ENCODE results near the gene DPYSL4.

The DPYSL4 gene

GRCh38 chr10:132178672-132179545 lies 7.8 kb upstream of the DPYSL4 start:
- DNase-seq (ENCODE audit: low read depth in 2 of 2): no peak

- no peak for DNase-seq (ENCODE audit: low read depth in 2 of 2)
Observed at GRCh38 chr10:132179551-132180392, 7.0 kb upstream of the DPYSL4 start.

- no peak for DNase-seq (ENCODE audit: low read depth in 2 of 2)
Observed at GRCh38 chr10:132180736-132181135, 6.0 kb upstream of the DPYSL4 start.

DNA sequence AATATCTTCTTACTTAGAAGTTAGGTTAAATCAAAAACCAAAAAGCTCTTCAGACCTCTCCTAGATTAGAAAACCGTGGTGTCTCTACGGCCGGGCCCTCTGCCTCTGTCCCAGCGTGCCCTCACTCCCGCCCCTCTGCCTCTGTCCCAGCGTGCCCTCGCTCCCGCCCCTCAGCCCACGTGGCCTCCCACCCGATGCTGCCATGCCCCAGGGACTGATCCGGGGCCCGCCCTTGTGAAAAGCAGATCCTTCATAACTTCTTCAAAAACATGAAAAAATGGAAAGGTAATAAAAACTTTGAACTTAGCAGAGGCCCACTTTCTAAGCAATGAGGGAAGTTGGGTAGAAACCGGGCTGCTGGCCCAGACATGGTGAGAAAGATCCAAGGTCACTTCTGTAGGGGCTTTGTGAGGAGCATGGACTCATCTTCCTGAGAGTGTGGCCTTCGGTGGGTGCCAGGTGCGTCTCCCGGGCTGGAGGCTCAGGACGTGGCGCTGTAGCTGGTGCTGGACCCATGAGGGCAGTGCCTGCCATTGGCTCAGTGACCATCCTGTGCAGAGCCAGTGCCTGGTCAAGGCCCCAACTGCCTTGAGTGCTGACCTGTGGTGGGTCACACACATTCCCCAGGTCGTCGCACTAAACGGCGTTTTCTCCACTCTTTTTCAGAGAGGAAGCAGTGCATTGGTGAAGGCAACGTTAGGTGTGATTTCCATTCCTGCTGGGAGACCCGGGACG lies 4.9 kb upstream of the DPYSL4 start:
- no peak for DNase-seq (ENCODE audit: low read depth in 2 of 2)

- DNase-seq (ENCODE audit: low read depth in 2 of 2): no peak
Observed at GRCh38 chr10:132182591-132182990, 4.2 kb upstream of the DPYSL4 start.

DNA sequence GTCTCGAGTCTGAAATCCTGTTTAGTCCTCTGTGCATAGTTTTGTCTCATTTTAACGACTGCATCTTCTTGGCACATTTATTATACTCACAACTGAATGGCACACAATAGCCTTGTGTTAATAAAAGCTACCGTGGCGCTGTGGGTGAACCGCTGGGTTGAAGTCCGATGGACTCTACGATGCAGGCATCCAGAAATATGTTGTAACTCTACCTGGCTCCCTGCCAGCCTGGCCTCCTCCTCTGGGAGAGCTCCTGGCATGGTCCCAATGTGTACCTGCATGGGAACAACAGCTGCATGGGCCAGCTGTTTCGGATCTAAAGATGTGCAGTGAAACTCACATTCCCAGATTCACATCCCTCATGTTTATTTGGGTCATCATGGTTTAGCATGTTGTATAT lies 3.7 kb upstream of the DPYSL4 start:
- no peak for DNase-seq (ENCODE audit: low read depth in 2 of 2)

- DNase-seq (ENCODE audit: low read depth in 2 of 2): no peak
Observed at GRCh38 chr10:132184816-132185593, 1.7 kb upstream of the DPYSL4 start.

DNA sequence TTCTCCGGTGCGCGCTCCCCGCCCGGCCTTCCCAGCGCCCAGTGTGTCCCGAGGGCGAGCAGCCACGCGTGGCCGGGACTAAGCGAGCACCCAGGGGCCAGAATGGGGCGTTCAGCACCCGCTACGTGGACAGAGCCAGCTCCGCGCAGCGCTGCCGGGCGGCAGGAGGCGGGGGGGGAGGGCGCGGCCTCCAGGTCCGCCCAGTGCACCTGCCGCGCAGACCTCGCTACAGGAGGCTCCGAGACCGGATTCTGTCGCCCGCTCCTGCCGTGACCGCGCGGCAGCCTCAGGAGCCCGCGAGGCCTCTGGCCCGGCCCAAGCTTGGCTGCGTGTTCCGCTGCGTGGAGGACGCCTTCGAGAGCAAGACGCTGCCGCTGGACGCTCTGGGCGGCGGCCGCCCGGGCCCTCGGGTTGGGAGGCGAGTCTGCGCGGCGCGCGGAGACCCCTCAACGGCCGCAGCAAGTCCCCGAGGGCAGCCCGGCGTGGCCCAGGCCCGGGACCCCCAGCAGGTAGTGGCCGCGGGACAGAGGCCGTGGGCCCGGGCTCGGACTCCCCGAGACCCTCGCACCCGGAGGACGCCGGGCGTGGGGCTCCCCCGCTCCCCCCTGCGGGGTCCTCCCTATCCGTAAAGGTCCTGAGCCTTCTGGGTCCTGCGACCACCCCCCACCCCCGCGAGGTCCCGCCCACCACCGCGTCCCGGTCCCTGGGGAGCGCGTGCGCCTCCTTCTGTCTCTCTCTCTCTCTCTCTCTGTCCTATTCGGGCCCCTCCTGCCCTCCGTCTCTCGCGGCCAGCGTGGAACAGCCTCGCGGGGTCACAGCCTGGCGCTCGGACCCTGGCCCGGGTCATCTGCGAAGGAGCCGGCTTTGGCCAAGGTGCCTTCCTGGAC lies 904 bp upstream of the DPYSL4 start:
- peak in 1 of 2 donors; percentile 23 for DNase-seq (ENCODE audit: low read depth in 2 of 2)

DNA sequence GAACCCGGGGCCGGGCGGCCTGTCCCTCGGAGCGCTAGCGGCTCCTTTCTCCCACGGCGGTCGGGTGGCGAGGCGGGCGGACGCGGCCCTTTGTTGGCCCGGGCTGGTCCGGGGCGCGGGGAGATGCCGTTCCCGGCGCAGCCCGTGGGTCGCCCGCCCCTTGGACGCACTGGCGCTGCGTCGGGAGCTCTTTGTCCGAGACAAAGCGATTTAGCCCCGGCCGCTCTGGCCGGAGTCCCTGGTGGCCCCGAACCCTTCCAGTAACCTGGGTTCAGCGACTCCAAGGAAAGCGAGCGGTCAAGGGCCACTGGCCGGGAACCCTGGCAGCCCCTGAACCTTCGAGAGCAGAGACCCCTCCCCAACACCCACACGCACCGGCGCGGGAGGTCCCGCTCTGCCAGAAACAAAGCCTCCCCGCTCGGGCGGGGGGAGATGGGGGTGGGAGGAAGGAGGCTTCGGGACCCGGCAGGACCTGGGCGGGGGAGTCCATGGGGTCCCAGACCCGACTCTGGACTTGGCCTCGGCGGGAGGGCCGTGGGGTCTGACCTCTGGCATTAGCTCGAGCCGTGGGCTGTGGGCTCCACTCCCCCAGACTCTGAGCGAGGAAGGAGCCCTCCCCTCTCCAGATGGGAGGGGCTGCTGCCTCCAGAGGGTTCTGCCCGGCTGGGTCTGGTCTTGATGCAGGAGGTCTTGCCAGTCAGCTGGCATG lies 836 bp downstream of the DPYSL4 start:
- no peak for DNase-seq (ENCODE audit: low read depth in 2 of 2)

GRCh38 chr10:132188331-132188730 lies 1.6 kb downstream of the DPYSL4 start:
- DNase-seq (ENCODE audit: low read depth in 2 of 2): no peak

- DNase-seq (ENCODE audit: low read depth in 2 of 2): no peak
Observed at GRCh38 chr10:132189016-132189415, 2.3 kb downstream of the DPYSL4 start.

GRCh38 chr10:132189810-132190422 lies 3.2 kb downstream of the DPYSL4 start:
- DNase-seq (ENCODE audit: low read depth in 2 of 2): no peak

- DNase-seq (ENCODE audit: low read depth in 2 of 2): no peak
Observed at GRCh38 chr10:132192076-132192975, 5.6 kb downstream of the DPYSL4 start.

- no peak for DNase-seq (ENCODE audit: low read depth in 2 of 2)
Observed at GRCh38 chr10:132192991-132193665, 6.4 kb downstream of the DPYSL4 start.

DNA sequence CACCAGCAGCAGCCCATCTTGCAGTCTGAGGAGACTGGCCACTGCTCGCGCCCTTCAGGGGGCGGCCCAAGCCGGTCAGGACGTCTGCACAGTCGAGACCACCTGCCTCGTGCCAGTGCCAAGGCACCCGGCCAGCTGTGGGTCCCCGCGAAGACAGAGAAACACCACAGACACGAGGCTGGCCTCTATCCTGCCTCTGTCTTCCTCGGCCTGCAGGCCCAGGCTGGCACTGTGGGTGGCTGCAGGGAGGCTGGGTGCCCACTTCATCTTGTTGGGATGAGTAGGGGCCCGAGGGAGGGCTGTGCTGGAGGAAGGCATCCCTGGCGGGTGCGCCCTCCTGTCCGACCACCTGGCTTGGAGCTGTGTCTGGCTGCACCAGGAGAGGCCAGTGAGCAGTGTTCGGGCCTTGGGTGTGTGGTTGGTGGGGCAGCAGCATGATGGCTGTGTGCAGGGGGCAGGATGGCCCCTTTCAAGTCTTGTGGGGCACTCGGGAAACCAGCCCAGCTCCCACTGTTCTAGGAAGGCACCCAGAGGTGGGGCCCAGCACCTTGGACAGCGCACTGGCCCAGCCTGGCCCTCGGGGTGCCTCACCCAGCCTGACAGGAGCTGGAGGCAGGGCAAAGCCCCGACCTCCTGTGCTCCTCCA lies 7.3 kb downstream of the DPYSL4 start:
- DNase-seq (ENCODE audit: low read depth in 2 of 2): no peak

DNA sequence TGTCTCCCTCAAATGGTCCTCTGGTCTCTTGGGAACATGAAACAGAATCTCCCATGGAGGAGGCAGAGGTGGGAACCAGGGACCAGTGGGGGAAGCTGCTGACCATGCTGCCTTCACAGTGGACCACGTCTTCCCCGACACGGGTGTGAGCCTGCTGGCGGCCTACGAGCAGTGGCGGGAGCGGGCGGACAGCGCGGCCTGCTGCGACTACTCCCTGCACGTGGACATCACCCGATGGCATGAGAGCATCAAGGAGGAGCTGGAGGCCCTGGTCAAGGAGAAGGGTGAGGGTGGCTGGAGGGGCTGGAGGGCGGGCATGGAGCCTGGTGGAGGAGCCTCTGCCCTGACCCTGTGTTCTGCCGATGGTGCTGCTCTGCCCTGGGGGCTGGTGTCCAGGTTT lies 8.0 kb downstream of the DPYSL4 start:
- no peak for DNase-seq (ENCODE audit: low read depth in 2 of 2)
